22Rv1 (cell line): Measurements from ENCODE around the gene TNFRSF18.

Experiments used
- H3K27ac ChIP-seq: fragments of 450-650 bp; 2 replicates; pipeline ENCODE4 v1.5.1; 2017
- CTCF ChIP-seq: fragments of 450-650 bp; IDR thresholded peaks from 2 replicates; pipeline ENCODE4 v1.5.1; 2017; ENCODE audit warnings: mild to moderate bottlenecking
- ZFX ChIP-seq: fragments of 450-650 bp; IDR thresholded peaks from 2 replicates; pipeline ENCODE4 v1.6.1; 2017; ENCODE audit warnings: antibody characterized with exemption, borderline replicate concordance

The TNFRSF18 gene

GRCh38 chr1:1191734-1192133 lies 14.7 kb downstream of the TNFRSF18 start:
- TF ChIP-seq ZFX (no peak), CTCF (no peak)
- no peak overlapping the region for H3K27ac ChIP-seq

GRCh38 chr1:1189111-1189510 lies 17.3 kb downstream of the TNFRSF18 start:
- no peak for TF ChIP-seq CTCF
- TF ChIP-seq ZFX: no peak
- H3K27ac ChIP-seq: no peak overlapping the region

GRCh38 chr1:1187938-1188337 lies 18.5 kb downstream of the TNFRSF18 start:
- H3K27ac ChIP-seq: no peak overlapping the region
- TF ChIP-seq CTCF (no peak), ZFX (no peak)

- TF ChIP-seq ZFX (no peak), CTCF (no peak)
Observed at GRCh38 chr1:1185101-1185765, 21.2 kb downstream of the TNFRSF18 start.

GRCh38 chr1:1183833-1184775 lies 22.3 kb downstream of the TNFRSF18 start:
- TF ChIP-seq CTCF (no peak), ZFX (no peak)
- H3K27ac ChIP-seq: no peak overlapping the region

More at GRCh38 chr1:1185101-1185765, 21.2 kb downstream of the TNFRSF18 start:
- H3K27ac ChIP-seq: no peak overlapping the region

GRCh38 chr1:1183221-1183747 lies 23.1 kb downstream of the TNFRSF18 start:
- no peak for TF ChIP-seq CTCF
- TF ChIP-seq ZFX: no peak
- H3K27ac ChIP-seq: no peak overlapping the region
